NCI-H510A treated with DMSO at 0.1 percent for 48 hours (cell line): ENCODE measurements around the gene TBC1D30.
"Not testable (repeated sequence)": the region's sequence is repeated elsewhere in the genome, so short reads cannot be mapped to it uniquely, and the experiment has no call there.

Source experiments
- DNase-seq: peaks from one replicate; lab custom pipeline; 2025; lab: John Stamatoyannopoulos, UW

The TBC1D30 gene

GRCh38 chr12:64806593-64807460, 17.6 kb upstream of the TBC1D30 start:
- no peak for DNase-seq

GRCh38 chr12:64808110-64808509, 16.3 kb upstream of the TBC1D30 start:
- DNase-seq, result no peak

- no peak for DNase-seq
Observed at GRCh38 chr12:64810831-64811230, 13.6 kb upstream of the TBC1D30 start.

GRCh38 chr12:64813723-64814122, 10.7 kb upstream of the TBC1D30 start:
- DNase-seq, result no peak

- no peak for DNase-seq
Observed at GRCh38 chr12:64814432-64814831, 10.0 kb upstream of the TBC1D30 start.

GRCh38 chr12:64819816-64820402, 4.5 kb upstream of the TBC1D30 start:
- DNase-seq, result no peak

GRCh38 chr12:64820593-64820992, 3.9 kb upstream of the TBC1D30 start:
- no peak for DNase-seq

GRCh38 chr12:64821116-64821630, 3.3 kb upstream of the TBC1D30 start:
- no peak for DNase-seq

- peak; percentile 72 for DNase-seq
Observed at GRCh38 chr12:64824130-64824499, 332 bp upstream of the TBC1D30 start.

- DNase-seq, result peak; percentile 83
Observed at GRCh38 chr12:64825143-64826021, 935 bp downstream of the TBC1D30 start.

GRCh38 chr12:64826234-64826633, 1.8 kb downstream of the TBC1D30 start:
- DNase-seq, result peak; percentile 92

GRCh38 chr12:64828713-64829112, 4.3 kb downstream of the TBC1D30 start:
- no peak for DNase-seq

- no peak for DNase-seq
Observed at GRCh38 chr12:64833928-64834327, 9.5 kb downstream of the TBC1D30 start.

- no peak for DNase-seq
Observed at GRCh38 chr12:64835901-64836300, 11.5 kb downstream of the TBC1D30 start.

GRCh38 chr12:64836856-64837255, 12.4 kb downstream of the TBC1D30 start:
- no peak for DNase-seq

- no peak for DNase-seq
Observed at GRCh38 chr12:64837427-64837826, 13.0 kb downstream of the TBC1D30 start.

GRCh38 chr12:64840119-64840518, 15.7 kb downstream of the TBC1D30 start:
- DNase-seq, result no peak

GRCh38 chr12:64840949-64841717, 16.7 kb downstream of the TBC1D30 start:
- DNase-seq, result no peak

GRCh38 chr12:64848409-64848808, 24.0 kb downstream of the TBC1D30 start:
- DNase-seq, result not testable (repeated sequence)

- DNase-seq, result no peak
Observed at GRCh38 chr12:64858882-64859605, 34.6 kb downstream of the TBC1D30 start.

GRCh38 chr12:64860446-64860998, 36.1 kb downstream of the TBC1D30 start:
- DNase-seq, result no peak
